Lower leg skin (tissue), 4 donors: Measurements from ENCODE around the gene MFSD1. TPM values are rescaled to one million over a fixed set of nuclear protein-coding genes. Genes with fewer than 3 reads are reported as not detected.

Experiments
- DNase-seq, 2 donors: peaks; one replicate each; pipeline ENCODE4 v3.0.0-alpha.2; 2019; ENCODE audit warnings: low spot score in 2 of 2
- H3K4me3 ChIP-seq: fragments of 200-600 bp; sonication (generic); 2 replicates; pipeline ENCODE4 v1.5.1; 2017; ENCODE audit warnings: mild to moderate bottlenecking, low read depth; ENCODE audit not compliant: poor library complexity, severe bottlenecking
- POLR2A ChIP-seq, 2 donors: fragments of 450-650 bp; IDR thresholded peaks; one replicate each; pipeline ENCODE4 v1.6.1; 2016 to 2017; ENCODE audit warnings: antibody characterized with exemption in 2 of 2, mild to moderate bottlenecking in 1 of 2, moderate library complexity in 1 of 2
- WGBS, 2 donors: methylation state at CpG; one replicate each; pipeline ENCODE4 v1.1.5; 2018; 5-methylcytosine and 5-hydroxymethylcytosine counted together
- intact Hi-C: fragments of 100-400 bp; cut with DNase I; formaldehyde crosslinking; loops from one replicate; pipeline ENCODE4 v1.15.0; 2023; ENCODE audit warnings: low total_unique reads
- total RNA-seq, 4 donors: library from RNA; depleted of rRNA; stranded (reverse); fragments of >200 nt; gene quantifications; one replicate each; pipeline ENCODE4 v1.1.0, GENCODE V29; 2016
- TF ChIP-seq, protein P1 (sequence below), 3 donors: fragments of 450-650 bp; IDR thresholded peaks; one replicate each; pipeline ENCODE4 v1.5.1; 2016; ENCODE audit warnings: antibody characterized with exemption in 3 of 3, mild to moderate bottlenecking in 3 of 3, moderate library complexity in 2 of 3

Gene MFSD1
- total RNA-seq, 4 donors from 2014 or later: 48.9 to 99.2 (median 62.0) TPM

DNA sequence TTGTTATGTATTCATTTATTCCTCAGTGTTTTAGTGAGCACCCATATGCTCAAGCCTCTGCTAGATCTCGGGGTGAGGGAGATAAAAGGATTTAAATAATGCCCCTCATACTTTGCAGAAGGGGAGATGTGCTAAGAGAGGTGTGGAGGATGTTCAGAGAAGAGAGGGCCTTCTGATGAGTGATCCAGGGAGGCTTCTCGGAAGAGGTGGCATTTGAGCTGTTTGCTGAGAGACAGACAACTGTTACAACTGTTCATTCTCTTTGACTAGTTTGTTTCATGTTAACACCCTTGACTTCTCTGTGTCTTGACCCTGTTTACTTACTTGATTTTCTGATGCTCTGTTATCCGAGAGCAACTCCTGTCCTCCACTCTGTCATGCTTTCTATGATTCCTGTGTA is 34.5 kb downstream of the MFSD1 start:
- no peak for DNase-seq
- no peak for TF ChIP-seq POLR2A (IDR thresholded peaks at IDR 0.05)
- TF ChIP-seq, protein P1, sequence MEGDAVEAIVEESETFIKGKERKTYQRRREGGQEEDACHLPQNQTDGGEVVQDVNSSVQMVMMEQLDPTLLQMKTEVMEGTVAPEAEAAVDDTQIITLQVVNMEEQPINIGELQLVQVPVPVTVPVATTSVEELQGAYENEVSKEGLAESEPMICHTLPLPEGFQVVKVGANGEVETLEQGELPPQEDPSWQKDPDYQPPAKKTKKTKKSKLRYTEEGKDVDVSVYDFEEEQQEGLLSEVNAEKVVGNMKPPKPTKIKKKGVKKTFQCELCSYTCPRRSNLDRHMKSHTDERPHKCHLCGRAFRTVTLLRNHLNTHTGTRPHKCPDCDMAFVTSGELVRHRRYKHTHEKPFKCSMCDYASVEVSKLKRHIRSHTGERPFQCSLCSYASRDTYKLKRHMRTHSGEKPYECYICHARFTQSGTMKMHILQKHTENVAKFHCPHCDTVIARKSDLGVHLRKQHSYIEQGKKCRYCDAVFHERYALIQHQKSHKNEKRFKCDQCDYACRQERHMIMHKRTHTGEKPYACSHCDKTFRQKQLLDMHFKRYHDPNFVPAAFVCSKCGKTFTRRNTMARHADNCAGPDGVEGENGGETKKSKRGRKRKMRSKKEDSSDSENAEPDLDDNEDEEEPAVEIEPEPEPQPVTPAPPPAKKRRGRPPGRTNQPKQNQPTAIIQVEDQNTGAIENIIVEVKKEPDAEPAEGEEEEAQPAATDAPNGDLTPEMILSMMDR (IDR thresholded peaks at IDR 0.05): no peak
- H3K4me3 ChIP-seq: no peak overlapping the region
- intact Hi-C loops: no loop called here
- WGBS, 2 donors: 81 to 94% methylated on average over 3 of the region's 3 CpGs

DNA sequence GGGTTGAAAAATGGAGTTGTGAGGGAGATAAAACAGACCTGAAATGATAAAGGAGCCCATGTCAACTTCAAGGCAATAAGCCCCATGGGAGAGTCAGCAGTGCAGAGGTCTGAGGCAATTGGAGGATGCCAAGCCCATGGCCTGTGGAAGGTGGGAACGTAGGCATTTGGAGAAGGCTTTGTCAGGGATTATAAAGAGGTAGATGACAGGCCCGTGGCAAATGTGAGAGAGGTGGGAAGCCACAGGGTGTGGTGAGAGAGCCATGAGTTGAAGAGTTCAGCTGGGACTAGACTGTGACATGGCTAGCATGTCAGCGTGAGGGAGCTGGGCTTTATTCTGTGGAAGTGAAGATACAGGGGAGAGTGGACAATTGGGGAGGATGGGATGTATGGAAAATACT is 35.4 kb downstream of the MFSD1 start:
- 81 to 83% methylated on average over 3 of the region's 3 CpGs for WGBS, 2 donors
- H3K4me3 ChIP-seq: no peak overlapping the region
- TF ChIP-seq POLR2A (IDR thresholded peaks at IDR 0.05): no peak
- TF ChIP-seq, protein P1 (IDR thresholded peaks at IDR 0.05): no peak
- no peak for DNase-seq
- intact Hi-C loops: no loop called here

DNA sequence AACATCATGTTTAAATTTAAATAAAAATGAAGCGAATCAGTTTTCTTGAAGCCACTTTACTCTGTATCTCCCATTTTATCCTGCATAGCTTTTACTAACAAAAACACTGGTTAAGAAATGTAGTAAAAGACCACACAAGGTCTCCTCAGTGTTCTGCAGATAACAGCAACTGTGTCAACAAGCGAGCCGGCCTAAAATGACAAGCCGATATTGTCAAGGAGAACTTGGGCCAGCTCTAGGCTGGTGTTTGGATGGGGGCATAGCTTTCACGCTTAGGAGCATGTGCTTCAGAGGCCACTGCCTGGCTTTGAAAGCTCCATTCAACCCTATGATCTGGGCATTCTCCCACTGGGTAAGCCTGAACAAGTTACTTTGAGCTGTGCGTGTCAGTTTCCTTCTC is 38.1 kb downstream of the MFSD1 start:
- WGBS, 2 donors: 92 to 93% methylated on average over 6 of the region's 6 CpGs
- DNase-seq: no peak
- TF ChIP-seq POLR2A (IDR thresholded peaks at IDR 0.05): no peak
- TF ChIP-seq, protein P1 (IDR thresholded peaks at IDR 0.05): no peak

DNA sequence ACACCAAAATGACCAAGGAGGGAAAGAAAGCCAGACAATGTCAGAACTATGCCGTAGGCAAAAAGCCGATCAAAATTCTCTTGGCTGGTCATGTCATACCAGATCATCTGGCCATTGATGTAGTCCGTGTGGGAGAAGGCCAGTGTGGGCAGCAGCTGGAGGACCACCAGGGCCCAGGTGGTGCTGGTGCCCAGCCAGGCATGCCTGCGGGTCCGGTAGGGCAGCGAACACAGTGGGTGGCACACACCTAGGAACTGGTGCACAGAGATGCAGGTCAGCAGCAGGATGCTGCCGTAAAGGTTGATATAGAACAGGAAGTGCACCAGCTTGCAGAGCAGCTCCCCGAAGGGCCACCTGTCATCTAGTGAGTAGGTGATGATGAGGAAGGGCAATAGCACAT is 39.5 kb downstream of the MFSD1 start:
- intact Hi-C loops: no loop called here
- no peak for DNase-seq
- no peak overlapping the region for H3K4me3 ChIP-seq
- TF ChIP-seq POLR2A (IDR thresholded peaks at IDR 0.05): no peak
- TF ChIP-seq, protein P1 (IDR thresholded peaks at IDR 0.05): no peak
- WGBS, 2 donors: 82 to 86% methylated on average over 7 to 8 of the region's 8 CpGs

More for the DNA sequence above, 38.1 kb downstream of the MFSD1 start:
- intact Hi-C loops: no loop called here
- H3K4me3 ChIP-seq: no peak overlapping the region

DNA sequence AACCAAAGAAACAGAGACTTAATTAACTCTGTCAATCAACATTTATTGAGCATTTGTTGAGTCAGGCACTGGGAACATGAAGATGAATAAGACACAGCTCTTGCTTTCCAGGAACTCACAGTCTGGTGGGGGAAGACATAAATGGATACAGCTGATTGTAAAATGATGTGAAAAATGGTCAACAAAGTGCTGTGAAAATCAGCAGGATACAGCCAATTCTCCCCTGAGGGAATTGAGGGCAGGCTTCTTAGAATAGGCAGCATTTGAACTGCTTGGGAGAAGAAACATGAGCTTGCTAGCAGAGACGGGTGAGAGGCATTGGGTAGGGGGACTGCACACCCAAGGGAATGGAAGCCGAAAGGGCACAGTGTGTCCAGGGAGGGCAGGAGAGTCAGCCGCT is 41.1 kb downstream of the MFSD1 start:
- WGBS, 2 donors: 70 to 77% methylated on average over 3 of the region's 3 CpGs
- no peak overlapping the region for H3K4me3 ChIP-seq
- no peak for TF ChIP-seq POLR2A (IDR thresholded peaks at IDR 0.05)
- TF ChIP-seq, protein P1 (IDR thresholded peaks at IDR 0.05): no peak
- DNase-seq: no peak
- intact Hi-C loops: no loop called here

DNA sequence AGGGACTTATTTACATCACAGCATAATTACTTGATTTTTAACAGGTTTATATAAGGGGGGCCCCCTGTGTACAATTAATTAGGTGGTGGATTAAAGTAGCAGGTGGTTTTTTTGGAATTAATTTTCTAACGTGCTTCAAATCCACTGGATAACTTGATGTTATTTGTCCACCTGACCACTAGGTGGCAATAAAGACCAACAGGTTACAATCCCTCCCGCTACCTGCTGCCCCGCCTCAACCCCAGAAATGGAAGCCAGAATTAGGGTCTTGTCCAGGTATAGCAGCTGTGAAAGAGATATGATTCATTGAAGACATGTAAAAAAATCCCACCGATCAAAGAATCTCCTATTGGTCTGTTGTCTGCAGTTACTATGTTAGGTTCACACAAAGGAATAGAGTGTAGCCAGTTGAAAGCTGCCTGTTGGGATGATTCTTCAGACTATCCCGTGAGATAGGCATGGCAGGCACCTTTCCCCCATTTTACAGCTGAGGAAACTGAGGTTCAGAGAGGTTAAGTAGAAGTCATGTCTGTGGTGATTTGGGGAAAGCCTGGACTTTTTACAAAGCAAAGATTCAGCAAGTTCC is 44.0 kb downstream of the MFSD1 start:
- 15 to 17% methylated on average over 5 of the region's 5 CpGs for WGBS, 2 donors
- TF ChIP-seq, protein P1 (IDR thresholded peaks at IDR 0.05): no peak
- no peak for TF ChIP-seq POLR2A (IDR thresholded peaks at IDR 0.05)
- no peak overlapping the region for H3K4me3 ChIP-seq
- no peak for DNase-seq
- intact Hi-C loops: loop anchor here (5.0 kb wide), 1 partner anchor 416 kb away; no protein-coding TSS in a partner anchor
